Measurements from ENCODE around the gene CIT.

DNA sequence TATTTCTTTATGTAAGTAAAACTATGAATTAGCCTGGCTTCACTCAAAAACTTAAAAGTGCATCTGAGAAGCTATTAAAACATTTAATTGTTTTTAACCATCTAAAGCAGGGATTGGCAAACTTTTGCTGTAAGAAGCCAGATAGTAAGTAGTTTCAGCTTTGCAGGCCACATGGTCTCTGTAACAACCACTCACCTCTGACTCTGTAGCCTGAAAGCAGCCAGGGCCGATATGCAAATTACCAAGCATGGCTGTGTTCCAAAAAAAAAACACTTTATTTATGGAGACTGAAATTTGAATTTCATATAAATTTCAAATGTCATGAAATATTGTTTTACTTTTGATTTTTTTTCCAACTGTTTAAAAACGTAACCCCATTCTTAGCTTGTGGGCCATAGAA, 95.3 kb downstream of the CIT start:
- TF ChIP-seq POLR2A (IDR thresholded peaks at IDR 0.05; ENCODE audit: low read depth, low read length) = no peak
- no peak for TF ChIP-seq POLR2AphosphoS5 (IDR thresholded peaks at IDR 0.05; ENCODE audit: insufficient read depth, low read depth, low read length)
- TF ChIP-seq JUN (IDR thresholded peaks at IDR 0.05; ENCODE audit: borderline replicate concordance, insufficient read depth, insufficient read length, low read depth) = no peak
- no peak for TF ChIP-seq EZH2 (IDR thresholded peaks at IDR 0.05; ENCODE audit: borderline replicate concordance, low read depth, low read length, severe bottlenecking)
- TF ChIP-seq, protein P1, sequence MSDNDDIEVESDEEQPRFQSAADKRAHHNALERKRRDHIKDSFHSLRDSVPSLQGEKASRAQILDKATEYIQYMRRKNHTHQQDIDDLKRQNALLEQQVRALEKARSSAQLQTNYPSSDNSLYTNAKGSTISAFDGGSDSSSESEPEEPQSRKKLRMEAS (IDR thresholded peaks at IDR 0.05; ENCODE audit: insufficient read depth, insufficient read length) = no peak
- TF ChIP-seq CTCF (IDR thresholded peaks at IDR 0.05; ENCODE audit: extremely low read depth in 1 of 2, insufficient read depth in 1 of 2, low read depth in 1 of 2, low read length in 2 of 2) = no peak
- no peak for TF ChIP-seq FOS (IDR thresholded peaks at IDR 0.05; ENCODE audit: borderline replicate concordance, insufficient read depth, low read length)
- no peak for TF ChIP-seq MYC (IDR thresholded peaks at IDR 0.05; ENCODE audit: low read depth, low read length)
- no peak for TF ChIP-seq GATA2 (IDR thresholded peaks at IDR 0.05; ENCODE audit: insufficient read depth, insufficient read length, low read depth, low read length)
